ENCODE measurements around the gene TCF4.

Gene TCF4

DNA sequence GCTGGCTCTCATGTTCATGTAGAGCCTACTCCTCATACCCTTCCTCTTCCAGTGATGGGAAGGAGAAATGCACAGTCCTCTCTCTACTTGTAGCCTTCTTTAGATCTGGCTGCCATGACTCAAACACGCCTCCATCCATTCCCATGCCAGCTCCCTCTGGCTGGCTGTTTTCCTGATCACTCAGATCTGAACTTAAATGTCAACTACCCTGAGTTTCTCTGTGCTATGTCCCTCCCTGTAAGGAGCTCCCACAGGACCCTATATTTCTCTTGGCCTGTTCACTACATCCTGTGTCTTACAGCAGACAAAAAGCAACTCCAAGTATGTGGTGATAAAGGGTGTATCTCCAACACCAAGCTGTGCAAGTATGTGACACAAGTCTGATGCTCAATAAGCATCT, 152.4 kb downstream of the TCF4 start:
- TF ChIP-seq, protein P1, sequence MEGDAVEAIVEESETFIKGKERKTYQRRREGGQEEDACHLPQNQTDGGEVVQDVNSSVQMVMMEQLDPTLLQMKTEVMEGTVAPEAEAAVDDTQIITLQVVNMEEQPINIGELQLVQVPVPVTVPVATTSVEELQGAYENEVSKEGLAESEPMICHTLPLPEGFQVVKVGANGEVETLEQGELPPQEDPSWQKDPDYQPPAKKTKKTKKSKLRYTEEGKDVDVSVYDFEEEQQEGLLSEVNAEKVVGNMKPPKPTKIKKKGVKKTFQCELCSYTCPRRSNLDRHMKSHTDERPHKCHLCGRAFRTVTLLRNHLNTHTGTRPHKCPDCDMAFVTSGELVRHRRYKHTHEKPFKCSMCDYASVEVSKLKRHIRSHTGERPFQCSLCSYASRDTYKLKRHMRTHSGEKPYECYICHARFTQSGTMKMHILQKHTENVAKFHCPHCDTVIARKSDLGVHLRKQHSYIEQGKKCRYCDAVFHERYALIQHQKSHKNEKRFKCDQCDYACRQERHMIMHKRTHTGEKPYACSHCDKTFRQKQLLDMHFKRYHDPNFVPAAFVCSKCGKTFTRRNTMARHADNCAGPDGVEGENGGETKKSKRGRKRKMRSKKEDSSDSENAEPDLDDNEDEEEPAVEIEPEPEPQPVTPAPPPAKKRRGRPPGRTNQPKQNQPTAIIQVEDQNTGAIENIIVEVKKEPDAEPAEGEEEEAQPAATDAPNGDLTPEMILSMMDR (conservative IDR thresholded peaks at IDR 0.05; ENCODE audit: control insufficient read depth, insufficient read depth, low read depth, low read length), result no peak
- no peak overlapping the region for H3K4me3 ChIP-seq (ENCODE audit: control insufficient read depth, low read depth, low read length)
- DNase-seq (ENCODE audit: low read depth), result no peak

- TF ChIP-seq, protein P1 (conservative IDR thresholded peaks at IDR 0.05; ENCODE audit: control insufficient read depth, insufficient read depth, low read depth, low read length), result no peak
- no peak for DNase-seq (ENCODE audit: low read depth)
- H3K4me3 ChIP-seq (ENCODE audit: control insufficient read depth, low read depth, low read length), result no peak overlapping the region
These were observed 154.3 kb downstream of the TCF4 start for GRCh38 chr18:55433648-55434047.

DNA sequence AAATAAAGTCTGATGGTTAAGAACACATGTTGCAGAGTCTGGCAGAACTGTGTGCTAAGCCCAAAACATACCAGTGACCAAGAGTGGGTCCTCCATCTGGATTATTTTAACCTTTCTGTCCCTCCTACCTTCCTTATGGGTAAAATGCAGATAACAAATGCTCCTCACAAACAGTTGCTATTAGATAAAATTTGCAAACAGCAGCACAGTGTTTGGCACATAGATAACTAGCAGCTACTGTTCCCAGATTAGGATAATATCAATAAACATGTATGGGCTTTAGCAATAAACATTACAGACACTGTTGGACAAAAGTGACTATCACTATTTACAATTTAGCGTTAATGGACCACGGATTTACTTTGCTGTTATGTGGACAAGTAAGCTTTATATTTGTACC, 154.9 kb downstream of the TCF4 start:
- DNase-seq (ENCODE audit: low read depth), result no peak
- no peak overlapping the region for H3K4me3 ChIP-seq (ENCODE audit: control insufficient read depth, low read depth, low read length)
- TF ChIP-seq, protein P1 (conservative IDR thresholded peaks at IDR 0.05; ENCODE audit: control insufficient read depth, insufficient read depth, low read depth, low read length), result no peak

DNA sequence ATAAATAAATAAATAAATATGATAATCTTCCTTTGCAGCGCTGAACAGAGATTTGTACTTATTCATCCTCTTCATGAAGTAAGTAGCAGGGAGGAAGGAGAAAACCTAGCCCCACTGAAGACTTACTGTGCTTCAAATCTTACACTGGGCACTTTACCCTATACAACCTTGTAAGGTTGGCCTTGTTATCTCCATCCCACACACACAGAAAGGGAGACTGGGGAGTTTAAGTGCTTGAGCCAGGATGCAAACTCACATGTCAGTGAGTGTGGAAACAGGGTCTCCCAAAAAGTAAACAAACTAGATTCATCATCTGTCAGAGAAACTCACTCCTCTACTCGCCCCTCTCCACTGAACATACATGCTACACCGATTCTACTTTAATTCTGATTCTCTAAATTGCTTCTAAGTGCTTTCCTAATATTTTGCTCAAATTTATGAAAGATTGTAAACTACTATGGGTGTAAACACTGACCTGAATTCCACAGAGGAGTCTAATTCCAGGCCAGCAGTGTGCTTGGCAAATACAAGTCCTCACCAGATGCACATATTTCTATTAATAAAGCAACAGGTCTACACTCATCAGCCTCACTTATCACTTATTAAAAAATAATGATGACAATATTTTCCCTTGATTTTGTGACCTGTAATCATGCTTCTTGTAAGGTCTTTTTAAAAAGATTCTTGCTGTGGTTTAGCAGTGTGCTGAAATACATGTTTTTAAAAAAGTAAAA, 155.5 kb downstream of the TCF4 start:
- H3K4me3 ChIP-seq (ENCODE audit: control insufficient read depth, low read depth, low read length), result no peak overlapping the region
- no peak for DNase-seq (ENCODE audit: low read depth)
- TF ChIP-seq, protein P1 (conservative IDR thresholded peaks at IDR 0.05; ENCODE audit: control insufficient read depth, insufficient read depth, low read depth, low read length), result no peak

DNA sequence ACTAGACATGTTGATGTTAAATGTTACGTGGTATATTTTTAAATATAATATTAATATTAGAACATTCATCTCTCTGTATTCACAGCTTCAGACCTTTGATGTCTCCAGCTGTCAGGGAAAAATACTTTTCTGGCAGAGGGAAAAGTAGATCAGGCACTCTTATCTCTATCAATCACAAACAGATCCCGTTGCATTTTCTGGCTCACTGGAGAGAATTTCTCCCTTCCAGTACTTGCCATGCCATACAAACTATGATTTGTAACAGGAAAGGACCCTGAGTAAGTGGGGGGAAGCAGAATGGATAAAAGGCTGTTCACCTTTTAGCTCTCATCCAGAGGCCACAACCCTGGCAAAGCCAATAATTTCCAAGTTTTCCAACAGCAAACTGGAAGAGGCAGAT, 158.0 kb downstream of the TCF4 start:
- H3K4me3 ChIP-seq (ENCODE audit: control insufficient read depth, low read depth, low read length), result no peak overlapping the region
- TF ChIP-seq, protein P1 (conservative IDR thresholded peaks at IDR 0.05; ENCODE audit: control insufficient read depth, insufficient read depth, low read depth, low read length), result no peak
- DNase-seq (ENCODE audit: low read depth), result no peak

DNA sequence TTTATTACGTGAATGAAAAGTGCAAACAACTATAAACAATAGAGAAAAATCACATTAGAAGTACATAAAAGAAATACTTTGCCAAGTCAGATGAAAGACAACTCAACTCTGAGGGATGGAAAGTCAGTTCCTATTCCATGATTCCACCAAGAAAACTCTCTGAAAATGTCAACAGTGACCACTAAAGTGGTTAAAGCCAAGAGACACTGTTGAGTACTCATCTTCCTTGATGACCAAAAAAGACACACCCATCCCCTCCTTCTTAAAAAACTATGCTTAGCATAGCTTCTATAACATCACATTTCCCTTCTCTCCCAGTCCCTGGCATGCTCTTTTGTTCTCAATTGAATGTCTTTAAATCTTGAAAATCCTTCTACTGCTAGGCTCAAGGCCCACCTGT, 160.0 kb downstream of the TCF4 start:
- TF ChIP-seq, protein P1 (conservative IDR thresholded peaks at IDR 0.05; ENCODE audit: control insufficient read depth, insufficient read depth, low read depth, low read length), result no peak
- DNase-seq (ENCODE audit: low read depth), result peak; percentile 49

More for the DNA sequence above, 160.0 kb downstream of the TCF4 start:
- H3K4me3 ChIP-seq (ENCODE audit: control insufficient read depth, low read depth, low read length), result no peak overlapping the region

All from fibroblast of mammary gland (primary cell).